AG04450 (cell line): ENCODE data around the gene TRPM5. TPM values are rescaled to one million over a fixed set of nuclear protein-coding genes. Genes with fewer than 3 reads are reported as not detected.

Experiments used
- CTCF ChIA-PET: fragments of 300-600, 350-600 bp; formaldehyde crosslinking; extraction: SDS; loops from one replicate; lab custom pipeline; 2022; ENCODE audit warnings: antibody characterized with exemption, inconsistent platforms; lab: Charles Lee
- POLR2A ChIA-PET: fragments of 350-600 bp; formaldehyde crosslinking; extraction: SDS; loops from one replicate; lab custom pipeline; 2021; ENCODE audit warnings: antibody characterized with exemption, inconsistent platforms; lab: Yijun Ruan, JAX
- DNase-seq: peaks from one replicate; pipeline ENCODE4 v3.0.0-alpha.2; 2011; ENCODE audit warnings: low read depth, low spot score
- H3K27ac ChIP-seq: one replicate; pipeline ENCODE4 v1.5.1; 2012; ENCODE audit warnings: low read depth, low read length, control low read depth
- H3K27me3 ChIP-seq: one replicate; pipeline ENCODE4 v1.6.0; 2012; ENCODE audit warnings: low read length; ENCODE audit not compliant: control insufficient read depth, insufficient read depth
- H3K4me3 ChIP-seq: 2 replicates; pipeline ENCODE4 v1.5.1; 2011; ENCODE audit warnings: mild to moderate bottlenecking, low read depth, low read length, control low read depth
- H3K9me3 ChIP-seq: 2 replicates; pipeline ENCODE4 v1.5.1; 2012; ENCODE audit warnings: low read length; ENCODE audit not compliant: control insufficient read depth, insufficient read depth
- CTCF ChIP-seq: IDR thresholded peaks from 2 replicates; pipeline ENCODE4 v1.5.1; 2011; ENCODE audit warnings: low read depth, low read length, control low read depth, inconsistent platforms
- polyA plus RNA-seq: library from polyadenylated mRNA; depleted of rRNA; stranded (reverse); fragments of >200 nt; gene quantifications from 2 replicates; pipeline ENCODE4 v1.2.3, GENCODE V29; 2011

The TRPM5 gene
- polyA plus RNA-seq, 1 experiment: not detected

GRCh38 chr11:2442589-2442988 is 1.7 kb downstream of the TRPM5 start:
- ChIA-PET CTCF (no interaction called here), POLR2A (no interaction called here)
- H3K4me3 ChIP-seq: no peak overlapping the region
- no peaks in the 10 kb centered on the region; the same call in 1 of the 2 replicates for H3K9me3 ChIP-seq
- H3K27ac ChIP-seq: no peak overlapping the region
- H3K27me3 ChIP-seq: peaks cover 34% of the 10 kb centered on the region
- no peak for DNase-seq
- TF ChIP-seq CTCF: no peak

GRCh38 chr11:2441171-2441570 is 3.1 kb downstream of the TRPM5 start:
- POLR2A ChIA-PET: interaction anchor here (0.6 kb wide), 1 partner anchor 82 kb away, joined by 3 read pairs; no protein-coding TSS in a partner anchor
- CTCF ChIA-PET: no interaction called here

GRCh38 chr11:2440646-2441045 is 3.7 kb downstream of the TRPM5 start:
- Histone ChIP-seq H3K9me3 (no peaks in the 10 kb centered on the region; the same call in 1 of the 2 replicates), H3K27me3 (peaks cover 23% of the 10 kb centered on the region), H3K4me3 (no peak overlapping the region), H3K27ac (no peak overlapping the region)
- CTCF ChIA-PET: no interaction called here
- TF ChIP-seq CTCF: no peak
- no peak for DNase-seq
- POLR2A ChIA-PET: no interaction called here

More at GRCh38 chr11:2441171-2441570, 3.1 kb downstream of the TRPM5 start:
- Histone ChIP-seq H3K27ac (no peak overlapping the region), H3K9me3 (no peaks in the 10 kb centered on the region; the same call in 1 of the 2 replicates), H3K27me3 (peaks cover 27% of the 10 kb centered on the region), H3K4me3 (no peak overlapping the region)
- TF ChIP-seq CTCF: no peak
- DNase-seq: no peak

- ChIA-PET CTCF (no interaction called here), POLR2A (no interaction called here)
- H3K27me3 ChIP-seq: peaks cover 18% of the 10 kb centered on the region
- H3K4me3 ChIP-seq: no peak overlapping the region
- TF ChIP-seq CTCF: no peak
- DNase-seq: no peak
- H3K27ac ChIP-seq: no peak overlapping the region
- no peaks in the 10 kb centered on the region; the same call in 1 of the 2 replicates for H3K9me3 ChIP-seq
Observed at GRCh38 chr11:2439820-2440219, 4.5 kb downstream of the TRPM5 start.

GRCh38 chr11:2437516-2437915 is 6.8 kb downstream of the TRPM5 start:
- POLR2A ChIA-PET: no interaction called here

More at GRCh38 chr11:2437516-2437915, 6.8 kb downstream of the TRPM5 start:
- no peak for TF ChIP-seq CTCF
- peaks cover 4% of the 10 kb centered on the region for H3K27me3 ChIP-seq
- no peaks in the 10 kb centered on the region; the same call in 1 of the 2 replicates for H3K9me3 ChIP-seq
- H3K27ac ChIP-seq: no peak overlapping the region
- H3K4me3 ChIP-seq: no peak overlapping the region
- CTCF ChIA-PET: no interaction called here
- no peak for DNase-seq
